GM12874 (cell line): ENCODE data around the gene PDCD4.

ENCODE experiments used
- TF ChIP-seq, protein P1 (sequence below): IDR thresholded peaks from 2 replicates; pipeline ENCODE4 v1.5.1; 2011; ENCODE audit warnings: low read depth, mild to moderate bottlenecking, control low read depth, low read length, moderate library complexity; ENCODE audit not compliant: insufficient read depth

Gene PDCD4

DNA sequence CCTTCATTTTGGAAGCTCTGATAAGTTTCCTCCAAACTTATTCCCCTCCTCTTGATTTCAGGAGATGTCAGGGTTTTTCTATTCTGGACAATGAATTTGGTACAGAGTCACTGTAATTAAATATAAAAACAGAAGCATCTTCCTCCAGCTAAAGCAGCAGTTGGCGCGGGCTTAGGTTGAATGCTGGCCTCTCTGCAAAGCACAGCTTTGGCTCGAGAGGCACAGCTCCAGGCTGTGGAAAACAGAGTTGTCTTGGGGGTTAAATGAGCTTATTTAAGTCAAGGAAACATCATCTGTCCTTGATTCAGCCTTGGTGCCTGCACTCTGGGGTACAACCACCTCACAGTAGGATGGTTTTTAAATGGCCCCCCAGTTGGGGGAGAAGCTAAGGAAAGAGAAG lies 35.0 kb upstream of the PDCD4 start:
- TF ChIP-seq, protein P1, sequence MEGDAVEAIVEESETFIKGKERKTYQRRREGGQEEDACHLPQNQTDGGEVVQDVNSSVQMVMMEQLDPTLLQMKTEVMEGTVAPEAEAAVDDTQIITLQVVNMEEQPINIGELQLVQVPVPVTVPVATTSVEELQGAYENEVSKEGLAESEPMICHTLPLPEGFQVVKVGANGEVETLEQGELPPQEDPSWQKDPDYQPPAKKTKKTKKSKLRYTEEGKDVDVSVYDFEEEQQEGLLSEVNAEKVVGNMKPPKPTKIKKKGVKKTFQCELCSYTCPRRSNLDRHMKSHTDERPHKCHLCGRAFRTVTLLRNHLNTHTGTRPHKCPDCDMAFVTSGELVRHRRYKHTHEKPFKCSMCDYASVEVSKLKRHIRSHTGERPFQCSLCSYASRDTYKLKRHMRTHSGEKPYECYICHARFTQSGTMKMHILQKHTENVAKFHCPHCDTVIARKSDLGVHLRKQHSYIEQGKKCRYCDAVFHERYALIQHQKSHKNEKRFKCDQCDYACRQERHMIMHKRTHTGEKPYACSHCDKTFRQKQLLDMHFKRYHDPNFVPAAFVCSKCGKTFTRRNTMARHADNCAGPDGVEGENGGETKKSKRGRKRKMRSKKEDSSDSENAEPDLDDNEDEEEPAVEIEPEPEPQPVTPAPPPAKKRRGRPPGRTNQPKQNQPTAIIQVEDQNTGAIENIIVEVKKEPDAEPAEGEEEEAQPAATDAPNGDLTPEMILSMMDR, result no peak

DNA sequence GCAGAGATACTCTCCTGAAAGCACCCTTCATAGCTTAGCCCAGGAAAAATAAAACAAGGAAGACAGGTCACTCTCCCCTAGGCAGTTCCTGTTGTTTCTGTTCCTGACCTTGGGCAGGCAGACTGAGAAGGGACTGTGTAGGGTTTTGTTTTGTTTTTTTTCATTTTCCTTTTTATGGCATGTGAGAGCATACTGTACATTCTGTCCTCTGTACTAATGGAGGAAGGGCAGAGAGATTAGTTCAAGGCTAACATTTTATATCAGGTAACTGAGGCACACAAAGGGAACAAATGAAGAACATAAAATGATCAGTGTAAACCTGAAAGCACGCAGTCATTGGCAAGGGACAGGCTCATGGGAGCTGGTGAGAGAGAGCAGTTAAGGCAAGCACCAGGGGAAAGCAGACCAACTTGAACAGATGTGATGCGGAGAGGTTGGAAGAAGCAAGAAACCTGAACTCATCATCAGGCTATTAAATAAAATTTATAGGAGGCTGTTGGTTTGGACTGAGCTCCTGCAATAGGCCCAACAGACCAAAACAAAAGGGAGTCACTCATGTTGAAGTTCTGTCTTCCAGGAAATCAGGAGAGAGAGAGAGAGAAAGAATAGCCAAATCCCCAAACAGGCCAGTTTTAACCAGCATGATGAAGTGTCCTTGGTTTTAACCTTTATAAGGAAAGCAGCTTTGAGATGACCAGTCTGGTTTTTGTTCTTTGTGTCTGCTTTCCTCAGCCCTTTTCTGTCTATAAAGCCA lies 34.1 kb upstream of the PDCD4 start:
- TF ChIP-seq, protein P1, result no peak

DNA sequence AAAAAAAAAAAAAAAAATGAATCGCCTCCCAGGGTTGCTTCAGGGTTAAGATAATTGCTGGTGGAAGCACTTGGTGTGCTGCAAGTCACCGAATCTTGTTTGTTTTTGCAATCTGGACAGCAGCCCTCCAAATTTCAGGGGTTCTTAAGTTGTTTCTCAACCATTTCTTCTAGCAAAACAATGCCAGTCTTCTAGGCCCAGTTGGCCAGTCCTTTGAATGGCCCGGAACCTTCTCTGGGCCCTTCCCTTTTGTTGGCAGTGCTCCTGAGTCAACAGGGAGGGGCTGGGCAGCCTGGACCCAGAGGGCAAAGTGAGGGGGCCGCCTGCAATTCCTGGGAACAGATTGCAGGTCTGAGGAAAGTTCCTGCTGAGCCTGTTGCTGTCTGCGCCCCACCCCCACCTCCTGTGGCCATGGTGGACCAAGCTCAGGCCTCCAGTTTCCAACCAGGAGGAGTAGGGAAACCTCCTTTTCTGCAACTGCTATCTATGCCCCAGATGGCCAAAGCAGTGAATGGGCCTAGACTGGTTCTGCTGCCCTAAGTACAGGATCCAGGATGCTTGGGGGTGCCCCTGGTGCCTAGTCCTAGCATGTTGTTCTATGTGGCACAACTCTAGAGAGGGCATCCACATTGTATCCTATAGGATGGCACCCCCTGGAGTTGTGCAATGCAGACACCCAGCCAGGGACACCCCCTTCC lies 31.4 kb upstream of the PDCD4 start:
- TF ChIP-seq, protein P1, result no peak

DNA sequence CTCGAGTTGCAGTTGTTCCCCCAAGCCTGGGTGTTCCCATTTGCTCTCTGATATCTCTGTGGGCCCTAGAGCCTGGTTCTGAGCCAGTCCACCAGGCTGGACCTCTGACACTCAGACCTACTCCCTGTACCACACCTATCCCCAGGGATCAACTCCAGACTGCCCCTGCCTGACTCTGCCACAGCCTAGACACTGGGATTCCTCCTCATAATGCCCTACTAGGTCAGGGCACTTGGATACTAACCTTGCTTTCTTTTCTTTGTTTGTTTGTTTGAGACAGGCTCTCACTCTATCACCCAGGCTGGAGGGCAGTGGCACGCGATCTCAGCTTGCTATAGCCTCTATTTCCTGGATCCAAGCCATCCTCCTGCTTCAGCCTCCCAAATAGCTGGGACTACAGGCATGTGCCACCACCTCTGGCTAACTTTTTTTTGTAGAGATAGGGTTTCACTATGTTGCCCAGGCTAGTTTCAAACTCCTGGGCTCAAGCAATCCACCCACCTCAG lies 30.8 kb upstream of the PDCD4 start:
- TF ChIP-seq, protein P1, result no peak

DNA sequence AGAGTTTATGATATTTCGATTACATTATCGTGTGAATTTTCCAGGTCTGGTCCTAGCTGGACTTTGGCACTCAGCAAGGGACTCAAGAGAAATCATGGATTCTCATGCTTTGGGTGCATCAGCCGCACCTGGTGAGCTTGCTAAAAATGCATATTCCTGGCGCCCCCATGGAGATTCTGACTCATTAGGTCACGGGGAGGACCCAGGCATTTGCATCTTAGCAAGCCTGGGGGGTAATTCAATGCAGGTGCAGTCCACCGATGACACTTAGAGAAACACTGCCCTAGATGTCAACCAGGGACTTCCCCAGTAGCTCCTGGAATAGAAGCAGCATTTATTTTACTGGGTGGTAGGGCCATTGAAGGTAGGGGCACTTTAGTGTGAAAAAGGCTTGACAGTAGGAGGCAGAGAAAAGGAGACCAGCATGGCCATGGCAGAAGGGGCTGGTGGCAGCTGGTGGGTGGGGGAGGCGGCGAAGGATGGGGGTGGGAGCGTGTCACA lies 29.9 kb upstream of the PDCD4 start:
- TF ChIP-seq, protein P1, result no peak

DNA sequence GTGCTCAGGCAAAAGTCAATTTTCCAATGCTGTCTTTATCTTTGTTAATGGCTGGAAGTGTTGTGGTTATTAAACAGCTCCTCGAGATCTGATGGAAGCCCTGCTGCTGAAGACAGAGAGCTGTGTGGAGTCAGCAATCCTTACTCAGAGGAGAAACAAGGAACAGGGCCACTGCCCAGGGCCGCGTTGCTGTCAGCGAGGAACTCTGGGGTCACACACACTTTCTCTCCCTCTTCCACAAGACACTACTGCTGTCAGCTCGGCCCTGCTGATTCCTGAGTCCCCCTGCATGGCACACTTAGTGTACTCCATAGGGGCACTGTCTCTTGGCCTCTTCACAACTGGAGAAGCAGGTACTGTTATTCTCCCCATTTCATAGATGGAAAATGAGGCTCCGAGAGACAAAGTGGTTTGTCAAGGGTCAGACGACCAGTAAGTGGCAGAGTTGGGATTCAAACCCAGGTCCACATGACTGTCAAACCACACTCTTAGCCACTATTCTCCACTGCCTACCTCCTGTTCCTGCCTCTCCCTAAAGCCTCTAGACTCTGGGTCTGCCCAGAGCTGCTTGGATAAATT lies 29.3 kb upstream of the PDCD4 start:
- TF ChIP-seq, protein P1, result no peak

DNA sequence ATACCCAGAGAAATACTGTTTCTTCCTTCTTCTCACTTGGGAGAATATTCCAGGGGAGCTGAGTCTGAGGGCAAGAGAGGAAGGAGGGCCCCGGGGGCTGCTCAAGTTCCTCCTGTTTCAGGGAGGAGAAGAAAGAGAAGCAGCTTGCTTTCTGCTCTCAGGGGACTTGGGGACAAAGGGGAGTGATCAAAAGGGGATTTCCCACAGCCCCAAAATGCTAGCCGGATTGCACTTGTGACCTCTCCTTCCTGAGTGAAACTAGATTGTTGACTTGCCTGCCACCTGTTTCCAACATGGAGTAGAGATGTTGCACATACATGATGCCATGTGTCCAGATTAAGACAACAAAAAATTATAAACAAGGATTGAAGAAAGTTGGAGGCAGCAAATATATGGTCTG lies 28.7 kb upstream of the PDCD4 start:
- TF ChIP-seq, protein P1, result no peak
